HEK293 (cell line): ENCODE measurements around the gene FGF12.

Source experiments
- CTCF ChIA-PET: fragments of 350-600 bp; formaldehyde crosslinking; extraction: SDS; loops from one replicate; lab custom pipeline; 2021; ENCODE audit warnings: antibody characterized with exemption; lab: Yijun Ruan, JAX
- POLR2A ChIA-PET: fragments of 300-600 bp; formaldehyde crosslinking; extraction: SDS; loops from one replicate; lab custom pipeline; 2020; ENCODE audit warnings: antibody characterized with exemption, inconsistent platforms; lab: Yijun Ruan, JAX
- H3K27ac ChIP-seq: fragments of 200-500 bp; sonication (Bioruptor generic); 2 replicates; pipeline ENCODE4 v1.5.1; 2014; ENCODE audit warnings: low read depth, low read length, control low read depth, inconsistent platforms; ENCODE audit errors: extremely low read depth
- H3K36me3 ChIP-seq, 2 experiments: fragments of 200-500 bp in 1 of 2; sonication (Bioruptor generic) in 1 of 2; 1 replicate in 1 of 2; 2 replicates in 1 of 2; pipeline ENCODE4 v1.5.1; 2014 to 2017; ENCODE audit warnings: inconsistent platforms in 2 of 2, low read length in 2 of 2; ENCODE audit not compliant: control insufficient read depth in 2 of 2, insufficient read depth in 1 of 2
- H3K4me1 ChIP-seq: fragments of 200-500 bp; sonication (Bioruptor generic); 2 replicates; pipeline ENCODE4 v1.5.1; 2014; ENCODE audit warnings: mild to moderate bottlenecking, low read length, inconsistent platforms; ENCODE audit not compliant: control insufficient read depth, insufficient read depth
- H3K4me3 ChIP-seq: 2 replicates; pipeline ENCODE4 v1.5.1; 2011; ENCODE audit warnings: low read depth, mild to moderate bottlenecking, control low read depth, low read length, moderate library complexity
- H3K9me3 ChIP-seq: fragments of 200-500 bp; sonication (Bioruptor generic); 2 replicates; pipeline ENCODE4 v1.5.1; 2014; ENCODE audit warnings: low read depth, low read length, inconsistent platforms; ENCODE audit not compliant: control insufficient read depth, insufficient read depth
- BCL11B ChIP-seq: fragments of 450-650 bp; formaldehyde crosslinking; IDR thresholded peaks from 2 replicates; pipeline ENCODE4 v1.5.1; 2016; ENCODE audit warnings: low read depth, missing biosample characterization, missing genetic modification characterization
- HIC1 ChIP-seq: fragments of 450-650 bp; formaldehyde crosslinking; IDR thresholded peaks from 2 replicates; pipeline ENCODE4 v1.5.1; 2016; ENCODE audit warnings: missing biosample characterization, missing genetic modification characterization
- KLF1 ChIP-seq: fragments of 450-650 bp; formaldehyde crosslinking; IDR thresholded peaks from 2 replicates; pipeline ENCODE4 v1.5.1; 2016; ENCODE audit warnings: missing biosample characterization, missing genetic modification characterization
- KLF10 ChIP-seq: fragments of 450-650 bp; IDR thresholded peaks from 2 replicates; pipeline ENCODE4 v1.5.1; 2018; ENCODE audit warnings: missing biosample characterization, mild to moderate bottlenecking, missing genetic modification characterization
- SETDB1 ChIP-seq: IDR thresholded peaks from one replicate; pipeline ENCODE4 v1.6.1; 2017; ENCODE audit warnings: mild to moderate bottlenecking, low read length, moderate library complexity, mixed read lengths; ENCODE audit not compliant: insufficient read length
- TSHZ1 ChIP-seq: fragments of 450-650 bp; formaldehyde crosslinking; IDR thresholded peaks from 2 replicates; pipeline ENCODE4 v1.5.1; 2016; ENCODE audit warnings: missing biosample characterization, missing genetic modification characterization, borderline replicate concordance
- ZBTB20 ChIP-seq: fragments of 450-650 bp; formaldehyde crosslinking; IDR thresholded peaks from 2 replicates; pipeline ENCODE4 v1.5.1; 2016; ENCODE audit warnings: missing biosample characterization, missing genetic modification characterization
- ZBTB26 ChIP-seq: fragments of 450-650 bp; formaldehyde crosslinking; optimal IDR thresholded peaks from 2 replicates; pipeline ENCODE3; 2016; ENCODE audit warnings: missing biosample characterization, mild to moderate bottlenecking, missing genetic modification characterization
- ZBTB6 ChIP-seq: fragments of 450-650 bp; formaldehyde crosslinking; IDR thresholded peaks from 2 replicates; pipeline ENCODE4 v1.5.1; 2017; ENCODE audit warnings: missing biosample characterization, missing genetic modification characterization
- ZFP3 ChIP-seq: fragments of 450-650 bp; formaldehyde crosslinking; IDR thresholded peaks from 2 replicates; pipeline ENCODE4 v1.5.1; 2016; ENCODE audit warnings: low read depth, missing biosample characterization, missing genetic modification characterization
- ZNF112 ChIP-seq: fragments of 450-650 bp; formaldehyde crosslinking; IDR thresholded peaks from 2 replicates; pipeline ENCODE4 v1.5.0; 2017; ENCODE audit warnings: missing biosample characterization, missing genetic modification characterization
- ZNF19 ChIP-seq: fragments of 450-650 bp; formaldehyde crosslinking; IDR thresholded peaks from 2 replicates; pipeline ENCODE4; 2016; ENCODE audit warnings: missing biosample characterization, missing genetic modification characterization, low read depth
- ZNF211 ChIP-seq: fragments of 450-650 bp; formaldehyde crosslinking; IDR thresholded peaks from 2 replicates; pipeline ENCODE4 v1.5.1; 2016; ENCODE audit warnings: low read depth, missing biosample characterization, missing genetic modification characterization
- ZNF292 ChIP-seq: fragments of 450-650 bp; formaldehyde crosslinking; IDR thresholded peaks from 2 replicates; pipeline ENCODE4 v1.5.1; 2016; ENCODE audit warnings: low read depth, missing biosample characterization, missing genetic modification characterization, borderline replicate concordance
- ZNF391 ChIP-seq: fragments of 450-650 bp; formaldehyde crosslinking; IDR thresholded peaks from 2 replicates; pipeline ENCODE4 v1.5.1; 2016; ENCODE audit warnings: low read depth, missing biosample characterization, missing genetic modification characterization, borderline replicate concordance
- ZNF48 ChIP-seq: fragments of 450-650 bp; formaldehyde crosslinking; IDR thresholded peaks from 2 replicates; pipeline ENCODE4 v1.5.1; 2016; ENCODE audit warnings: missing biosample characterization, missing genetic modification characterization
- ZNF510 ChIP-seq: fragments of 450-650 bp; formaldehyde crosslinking; IDR thresholded peaks from 2 replicates; pipeline ENCODE4 v1.5.1; 2018; ENCODE audit warnings: mild to moderate bottlenecking, missing genetic modification characterization, missing biosample characterization; ENCODE audit not compliant: insufficient replicate concordance
- ZNF580 ChIP-seq: fragments of 450-650 bp; formaldehyde crosslinking; IDR thresholded peaks from 2 replicates; pipeline ENCODE4 v1.5.1; 2016; ENCODE audit warnings: missing biosample characterization, missing genetic modification characterization
- ZNF600 ChIP-seq: fragments of 450-650 bp; formaldehyde crosslinking; IDR thresholded peaks from 2 replicates; pipeline ENCODE4 v1.5.1; 2016; ENCODE audit warnings: missing biosample characterization, missing genetic modification characterization

FGF12 gene

GRCh38 chr3:192578729-192579128 is 148.6 kb downstream of the FGF12 start:
- Histone ChIP-seq H3K36me3 (no peaks in the 10 kb centered on the region), H3K4me3 (no peak overlapping the region), H3K27ac (no peak overlapping the region), H3K4me1 (no peaks in the 10 kb centered on the region), H3K9me3 (no peaks in the 10 kb centered on the region)
- ChIA-PET CTCF (no interaction called here), POLR2A (no interaction called here)
- no peak for TF ChIP-seq TSHZ1
- no peak for TF ChIP-seq ZNF112 (tag by site-specific recombination)

GRCh38 chr3:192577811-192578210 is 149.5 kb downstream of the FGF12 start:
- Histone ChIP-seq H3K36me3 (no peaks in the 10 kb centered on the region), H3K4me1 (no peaks in the 10 kb centered on the region), H3K4me3 (no peak overlapping the region), H3K27ac (no peak overlapping the region), H3K9me3 (no peaks in the 10 kb centered on the region)
- CTCF ChIA-PET = no interaction called here
- TF ChIP-seq ZBTB26 (no peak), ZNF510 (tag by site-specific recombination) (no peak), BCL11B (tag by site-specific recombination) (no peak), ZNF292 (tag by site-specific recombination) (no peak), ZNF391 (tag by site-specific recombination) (no peak), ZNF48 (tag by site-specific recombination) (no peak), SETDB1 (no peak), ZNF211 (tag by site-specific recombination) (no peak), KLF1 (tag by site-specific recombination) (no peak), ZNF600 (tag by site-specific recombination) (no peak), HIC1 (tag by site-specific recombination) (no peak), ZNF580 (tag by site-specific recombination) (no peak), ZNF19 (no peak), ZBTB6 (tag by site-specific recombination) (no peak), ZFP3 (no peak), ZNF112 (tag by site-specific recombination) (no peak), KLF10 (tag by site-specific recombination) (no peak), ZBTB20 (tag by site-specific recombination) (no peak)
- POLR2A ChIA-PET = no interaction called here
